Small intestine (tissue), 7 donors: ENCODE measurements around the gene SPECC1. TPM values are rescaled to one million over a fixed set of nuclear protein-coding genes. Genes with fewer than 3 reads are reported as not detected.
"Not testable (repeated sequence)": the region's sequence is repeated elsewhere in the genome, so short reads cannot be mapped to it uniquely, and the experiment has no call there.

Experiments used
- DNase-seq, 2 donors: peaks; one replicate each; pipeline versions ENCODE4 v3.0.0 to v3.0.0-alpha.2; 2013
- FAIRE-seq: peaks from 2 replicates; lab custom pipeline; 2012; peaks lifted over from hg19 to GRCh38; lab: Jason Lieb, UNC
- H3K27ac ChIP-seq, 3 donors: one replicate each; pipeline ENCODE4 v1.5.1; 2013; ENCODE audit warnings: low read length in 2 of 3, mild to moderate bottlenecking in 2 of 3, control low read depth in 1 of 3, inconsistent platforms in 1 of 3, low read depth in 1 of 3, moderate library complexity in 1 of 3
- H3K27me3 ChIP-seq, 3 donors: one replicate each; pipeline ENCODE4 v1.6.1; 2013; ENCODE audit warnings: low read length in 3 of 3, inconsistent platforms in 1 of 3; ENCODE audit not compliant: control insufficient read depth in 3 of 3, insufficient read depth in 3 of 3
- H3K36me3 ChIP-seq, 3 donors: one replicate each; pipeline ENCODE4 v1.6.1; 2013; ENCODE audit warnings: low read length in 3 of 3, inconsistent platforms in 1 of 3, low read depth in 1 of 3, mild to moderate bottlenecking in 1 of 3, moderate library complexity in 1 of 3; ENCODE audit not compliant: control insufficient read depth in 3 of 3, insufficient read depth in 2 of 3
- H3K4me1 ChIP-seq, 3 donors: one replicate each; pipeline ENCODE4 v1.6.1; 2013; ENCODE audit warnings: low read length in 2 of 3, inconsistent platforms in 1 of 3, low read depth in 1 of 3, mild to moderate bottlenecking in 1 of 3, moderate library complexity in 1 of 3; ENCODE audit not compliant: control insufficient read depth in 3 of 3, insufficient read depth in 2 of 3
- H3K4me3 ChIP-seq, 3 donors: one replicate each; pipeline ENCODE4 v1.5.1; 2013; ENCODE audit warnings: low read length in 3 of 3, control low read depth in 1 of 3, inconsistent platforms in 1 of 3, low read depth in 1 of 3, mild to moderate bottlenecking in 1 of 3, moderate library complexity in 1 of 3
- H3K9me3 ChIP-seq, 2 donors: one replicate each; pipeline ENCODE4 v1.6.1; 2013; ENCODE audit warnings: low read depth in 1 of 2, low read length in 1 of 2; ENCODE audit not compliant: control insufficient read depth in 2 of 2, insufficient read depth in 1 of 2
- WGBS, 3 donors: extraction: QIAGEN DNeasy Blood & Tissue Kit; methylation state at CpG; one replicate each; pipeline ENCODE4 v1.1.7; 2013; 5-methylcytosine and 5-hydroxymethylcytosine counted together
- polyA plus RNA-seq, 4 donors: library from polyadenylated mRNA; stranded (reverse) in 3 of 4; unstranded in 1 of 4; fragments of 200-250 nt in 3 of 4; fragments of 120-200 nt in 1 of 4; gene quantifications; one replicate each; pipeline versions ENCODE4 v1.2.1 to v1.2.3, GENCODE V29; 2013
- donor health status: healthy with polysubstance abuse.
- donor health status: control.
- donor health status: control.
- donor health status: Bipolar disorder and iron deficiency.
- donor health status: healthy.

The SPECC1 gene
- polyA plus RNA-seq, 4 donors = 13.7 to 38.9 (median 32.8) TPM

- Histone ChIP-seq H3K4me3 (no peak overlapping the region), H3K27ac (no peak overlapping the region), H3K4me1 (no peaks in the 10 kb centered on the region), H3K9me3 (peaks cover 0 to 5% of the 10 kb centered on the region in 2 donors), H3K27me3 (no peaks in the 10 kb centered on the region), H3K36me3 (peaks cover 0 to under 1% (median 0%) of the 10 kb centered on the region in 3 donors)
- 82 to 87% (median 86%) methylated on average over 3 of the region's 3 CpGs for WGBS, 3 donors
- FAIRE-seq = no peak
- DNase-seq = no peak
Measured at GRCh38 chr17:20216853-20217252, 207.7 kb downstream of the SPECC1 start.

GRCh38 chr17:20217677-20218076 lies 208.5 kb downstream of the SPECC1 start:
- no peak for FAIRE-seq
- Histone ChIP-seq H3K4me3 (no peak overlapping the region), H3K36me3 (no peaks in the 10 kb centered on the region), H3K27ac (no peak overlapping the region), H3K9me3 (no peaks in the 10 kb centered on the region), H3K27me3 (no peaks in the 10 kb centered on the region), H3K4me1 (no peaks in the 10 kb centered on the region)
- whole genome bisulfite sequencing, 3 donors = 95 to 96% (median 96%) methylated on average over 4 of the region's 4 CpGs
- no peak for DNase-seq

GRCh38 chr17:20218272-20218671 lies 209.1 kb downstream of the SPECC1 start:
- Histone ChIP-seq H3K27ac (no peak overlapping the region), H3K36me3 (no peaks in the 10 kb centered on the region), H3K4me3 (no peak overlapping the region), H3K4me1 (no peaks in the 10 kb centered on the region), H3K27me3 (no peaks in the 10 kb centered on the region), H3K9me3 (no peaks in the 10 kb centered on the region)
- DNase-seq (no peak), FAIRE-seq (no peak)
- 91 to 93% (median 92%) methylated on average over 3 of the region's 3 CpGs for WGBS, 3 donors

- H3K27ac ChIP-seq = no peak overlapping the region
- no peaks in the 10 kb centered on the region for H3K9me3 ChIP-seq
- 77 to 84% (median 77%) methylated on average over 3 of the region's 3 CpGs for WGBS, 3 donors
- H3K36me3 ChIP-seq = peaks cover 0 to 2% (median 0%) of the 10 kb centered on the region in 3 donors
- no peaks in the 10 kb centered on the region for H3K4me1 ChIP-seq
- no peak overlapping the region for H3K4me3 ChIP-seq
- no peak for DNase-seq
- FAIRE-seq = no peak
- no peaks in the 10 kb centered on the region for H3K27me3 ChIP-seq
Measured at GRCh38 chr17:20223808-20224328, 214.7 kb downstream of the SPECC1 start.

- no peaks in the 10 kb centered on the region for H3K27me3 ChIP-seq
- no peak overlapping the region for H3K27ac ChIP-seq
- no peak for FAIRE-seq
- no peaks in the 10 kb centered on the region for H3K4me1 ChIP-seq
- no peak for DNase-seq
- no peaks in the 10 kb centered on the region for H3K9me3 ChIP-seq
- peaks cover 0 to 5% (median 0%) of the 10 kb centered on the region in 3 donors for H3K36me3 ChIP-seq
- WGBS, 3 donors = 66 to 70% (median 67%) methylated on average over 3 of the region's 3 CpGs
- no peak overlapping the region for H3K4me3 ChIP-seq
Measured at GRCh38 chr17:20224379-20224778, 215.2 kb downstream of the SPECC1 start.

GRCh38 chr17:20225162-20226115 lies 216.3 kb downstream of the SPECC1 start:
- no peak overlapping the region for H3K4me3 ChIP-seq
- H3K27me3 ChIP-seq = no peaks in the 10 kb centered on the region
- no peak overlapping the region for H3K27ac ChIP-seq
- H3K36me3 ChIP-seq = peaks cover 0 to 6% (median 0%) of the 10 kb centered on the region in 3 donors
- DNase-seq (peak in 1 of 2 donors; percentile 16), FAIRE-seq (no peak)
- H3K9me3 ChIP-seq = no peaks in the 10 kb centered on the region
- H3K4me1 ChIP-seq = no peaks in the 10 kb centered on the region
- 76 to 89% (median 84%) methylated on average over 7 of the region's 7 CpGs for WGBS, 3 donors

GRCh38 chr17:20226814-20227482 lies 217.8 kb downstream of the SPECC1 start:
- no peak for FAIRE-seq
- DNase-seq = peak; percentile 61 to 83
- WGBS, 3 donors = 43 to 52% (median 46%) methylated on average over 8 of the region's 8 CpGs

GRCh38 chr17:20227720-20228370 lies 218.7 kb downstream of the SPECC1 start:
- H3K27ac ChIP-seq, H3K4me3 ChIP-seq, H3K4me1 ChIP-seq, DNase-seq, H3K9me3 ChIP-seq, FAIRE-seq, H3K27me3 ChIP-seq: not testable (repeated sequence)
- H3K36me3 ChIP-seq = peaks cover 0 to 17% (median 2%) of the 10 kb centered on the region in 3 donors
- WGBS, 3 donors = 95 to 97% (median 95%) methylated on average over 11 of the region's 11 CpGs

More at GRCh38 chr17:20226814-20227482, 217.8 kb downstream of the SPECC1 start:
- Histone ChIP-seq H3K36me3 (peaks cover 0 to 10% (median 0%) of the 10 kb centered on the region in 3 donors), H3K27me3 (no peaks in the 10 kb centered on the region), H3K27ac (no peak overlapping the region), H3K9me3 (no peaks in the 10 kb centered on the region), H3K4me3 (no peak overlapping the region), H3K4me1 (no peaks in the 10 kb centered on the region)
